Activated CD4-positive, alpha-beta T cell treated with anti-CD3 and anti-CD28 coated beads, Interleukin-2, Interleukin-4, amounts not matched to agents 100 ng/mL and 50 ng/mL, durations not matched to agents 16 hours and 8 hours (primary cell): ENCODE measurements around the gene ATP9B.

Experiments used
- DNase-seq: peaks from one replicate; pipeline ENCODE4 v3.0.0-alpha.2; 2020; ENCODE audit warnings: low spot score

ATP9B gene

GRCh38 chr18:79328887-79329286 lies 259.7 kb downstream of the ATP9B start:
- DNase-seq, result no peak

GRCh38 chr18:79329786-79330185 lies 260.6 kb downstream of the ATP9B start:
- DNase-seq, result no peak

GRCh38 chr18:79332646-79333045 lies 263.5 kb downstream of the ATP9B start:
- no peak for DNase-seq

- no peak for DNase-seq
Measured at GRCh38 chr18:79333046-79333445, 263.9 kb downstream of the ATP9B start.

- DNase-seq, result no peak
Measured at GRCh38 chr18:79334496-79335233, 265.5 kb downstream of the ATP9B start.

- no peak for DNase-seq
Measured at GRCh38 chr18:79335833-79336360, 266.7 kb downstream of the ATP9B start.

- no peak for DNase-seq
Measured at GRCh38 chr18:79336556-79337142, 267.5 kb downstream of the ATP9B start.

GRCh38 chr18:79337184-79337583 lies 268.0 kb downstream of the ATP9B start:
- DNase-seq, result no peak

- DNase-seq, result no peak
Measured at GRCh38 chr18:79337620-79338019, 268.4 kb downstream of the ATP9B start.

GRCh38 chr18:79339094-79339908 lies 270.1 kb downstream of the ATP9B start:
- no peak for DNase-seq

GRCh38 chr18:79343567-79344207 lies 274.5 kb downstream of the ATP9B start:
- DNase-seq, result no peak

- no peak for DNase-seq
Measured at GRCh38 chr18:79344208-79344581, 275.0 kb downstream of the ATP9B start.

- no peak for DNase-seq
Measured at GRCh38 chr18:79345366-79345765, 276.2 kb downstream of the ATP9B start.

- no peak for DNase-seq
Measured at GRCh38 chr18:79345981-79346380, 276.8 kb downstream of the ATP9B start.

GRCh38 chr18:79348066-79348465 lies 278.9 kb downstream of the ATP9B start:
- DNase-seq, result no peak

- DNase-seq, result no peak
Measured at GRCh38 chr18:79352432-79352831, 283.2 kb downstream of the ATP9B start.

GRCh38 chr18:79353267-79353666 lies 284.1 kb downstream of the ATP9B start:
- DNase-seq, result no peak

GRCh38 chr18:79354350-79354749 lies 285.2 kb downstream of the ATP9B start:
- no peak for DNase-seq

- DNase-seq, result no peak
Measured at GRCh38 chr18:79355433-79356335, 286.5 kb downstream of the ATP9B start.

GRCh38 chr18:79356435-79356834 lies 287.2 kb downstream of the ATP9B start:
- DNase-seq, result no peak

GRCh38 chr18:79360933-79361332 lies 291.7 kb downstream of the ATP9B start:
- no peak for DNase-seq
